ENCODE results near the gene NTRK3. TPM values are rescaled to one million over a fixed set of nuclear protein-coding genes. Genes with fewer than 3 reads are reported as not detected.

The NTRK3 gene
- total and polyA plus RNA-seq, 4 donors = 0.21 to 2.9 (median 0.32) TPM

- H3K4me3 ChIP-seq (ENCODE audit: low read depth in 1 of 3, low read length in 3 of 3) = no peak overlapping the region
- H3K4me1 ChIP-seq (ENCODE audit: control insufficient read depth in 4 of 4, insufficient read depth in 4 of 4, low read length in 3 of 4) = no peaks in the 10 kb centered on the region
- no peak for DNase-seq (ENCODE audit: low spot score)
- H3K27ac ChIP-seq (ENCODE audit: low read depth in 1 of 2, low read length in 2 of 2) = no peak overlapping the region
- 54% methylated on average over 4 of the region's 4 CpGs for WGBS
- peaks cover 0 to 5% (median 2%) of the 10 kb centered on the region in 4 donors for H3K9me3 ChIP-seq (ENCODE audit: control insufficient read depth in 4 of 4, low read length in 3 of 4)
- H3K27me3 ChIP-seq (ENCODE audit: control insufficient read depth in 4 of 4, insufficient read depth in 4 of 4, low read length in 3 of 4) = peaks cover 0 to 3% (median 0%) of the 10 kb centered on the region in 4 donors
- H3K9ac ChIP-seq (ENCODE audit: low read depth in 1 of 2, low read length in 2 of 2) = no peak overlapping the region
- no peaks in the 10 kb centered on the region for H3K36me3 ChIP-seq (ENCODE audit: control insufficient read depth in 4 of 4, insufficient read depth in 3 of 4, low read depth in 1 of 4, low read length in 3 of 4)
- TF ChIP-seq NR2F2 (IDR thresholded peaks at IDR 0.05) = no peak
- TF ChIP-seq, protein P1, sequence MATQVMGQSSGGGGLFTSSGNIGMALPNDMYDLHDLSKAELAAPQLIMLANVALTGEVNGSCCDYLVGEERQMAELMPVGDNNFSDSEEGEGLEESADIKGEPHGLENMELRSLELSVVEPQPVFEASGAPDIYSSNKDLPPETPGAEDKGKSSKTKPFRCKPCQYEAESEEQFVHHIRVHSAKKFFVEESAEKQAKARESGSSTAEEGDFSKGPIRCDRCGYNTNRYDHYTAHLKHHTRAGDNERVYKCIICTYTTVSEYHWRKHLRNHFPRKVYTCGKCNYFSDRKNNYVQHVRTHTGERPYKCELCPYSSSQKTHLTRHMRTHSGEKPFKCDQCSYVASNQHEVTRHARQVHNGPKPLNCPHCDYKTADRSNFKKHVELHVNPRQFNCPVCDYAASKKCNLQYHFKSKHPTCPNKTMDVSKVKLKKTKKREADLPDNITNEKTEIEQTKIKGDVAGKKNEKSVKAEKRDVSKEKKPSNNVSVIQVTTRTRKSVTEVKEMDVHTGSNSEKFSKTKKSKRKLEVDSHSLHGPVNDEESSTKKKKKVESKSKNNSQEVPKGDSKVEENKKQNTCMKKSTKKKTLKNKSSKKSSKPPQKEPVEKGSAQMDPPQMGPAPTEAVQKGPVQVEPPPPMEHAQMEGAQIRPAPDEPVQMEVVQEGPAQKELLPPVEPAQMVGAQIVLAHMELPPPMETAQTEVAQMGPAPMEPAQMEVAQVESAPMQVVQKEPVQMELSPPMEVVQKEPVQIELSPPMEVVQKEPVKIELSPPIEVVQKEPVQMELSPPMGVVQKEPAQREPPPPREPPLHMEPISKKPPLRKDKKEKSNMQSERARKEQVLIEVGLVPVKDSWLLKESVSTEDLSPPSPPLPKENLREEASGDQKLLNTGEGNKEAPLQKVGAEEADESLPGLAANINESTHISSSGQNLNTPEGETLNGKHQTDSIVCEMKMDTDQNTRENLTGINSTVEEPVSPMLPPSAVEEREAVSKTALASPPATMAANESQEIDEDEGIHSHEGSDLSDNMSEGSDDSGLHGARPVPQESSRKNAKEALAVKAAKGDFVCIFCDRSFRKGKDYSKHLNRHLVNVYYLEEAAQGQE (IDR thresholded peaks at IDR 0.05) = no peak
These were observed 253.8 kb downstream of the NTRK3 start for GRCh38 chr15:88002706-88003105.

DNA sequence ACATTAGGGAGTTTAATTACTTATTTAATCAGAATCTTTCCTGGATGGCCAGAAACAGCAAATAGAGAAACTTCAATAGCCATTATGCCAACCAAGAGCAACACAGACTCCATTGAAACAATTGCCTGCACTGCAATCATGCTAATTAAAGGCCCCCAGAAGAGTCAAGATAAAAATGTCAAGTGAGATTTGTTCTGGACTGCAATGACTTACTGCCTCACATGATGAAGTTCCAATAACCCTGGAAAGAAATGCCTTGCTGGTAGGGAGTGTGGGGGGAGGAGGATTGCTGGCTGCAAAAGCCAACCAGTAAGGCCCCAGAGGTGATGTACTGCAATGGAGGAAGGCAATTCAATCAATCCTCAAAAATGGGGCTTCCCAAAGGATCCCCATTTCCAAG lies 257.9 kb downstream of the NTRK3 start:
- H3K4me3 ChIP-seq (ENCODE audit: low read depth in 1 of 3, low read length in 3 of 3) = no peak overlapping the region

More for the DNA sequence above, 257.9 kb downstream of the NTRK3 start:
- peaks cover 0 to 5% (median 2%) of the 10 kb centered on the region in 4 donors for H3K9me3 ChIP-seq (ENCODE audit: control insufficient read depth in 4 of 4, low read length in 3 of 4)
- no peak overlapping the region for H3K27ac ChIP-seq (ENCODE audit: low read depth in 1 of 2, low read length in 2 of 2)
- H3K27me3 ChIP-seq (ENCODE audit: control insufficient read depth in 4 of 4, insufficient read depth in 4 of 4, low read length in 3 of 4) = no peaks in the 10 kb centered on the region
- H3K4me1 ChIP-seq (ENCODE audit: control insufficient read depth in 4 of 4, insufficient read depth in 4 of 4, low read length in 3 of 4) = no peaks in the 10 kb centered on the region
- H3K9ac ChIP-seq (ENCODE audit: low read depth in 1 of 2, low read length in 2 of 2) = no peak overlapping the region
- DNase-seq (ENCODE audit: low spot score) = no peak
- TF ChIP-seq SP1 (IDR thresholded peaks at IDR 0.05) (no peak), FOXA2 (IDR thresholded peaks at IDR 0.05) (no peak), NR2F2 (IDR thresholded peaks at IDR 0.05) (no peak), RAD21 (IDR thresholded peaks at IDR 0.05) (no peak), GABPA (IDR thresholded peaks at IDR 0.05 in 1 of 2, conservative IDR thresholded peaks at IDR 0.05 in 1 of 2) (no peak), HNF4A (conservative IDR thresholded peaks at IDR 0.05) (no peak), CTCF (IDR thresholded peaks at IDR 0.05; ENCODE audit: low read depth, low read length, missing input control) (no peak), TAF1 (conservative IDR thresholded peaks at IDR 0.05) (no peak), MAX (IDR thresholded peaks at IDR 0.05) (no peak)
- TF ChIP-seq, protein P1 (IDR thresholded peaks at IDR 0.05) = no peak
- TF ChIP-seq, protein P2, sequence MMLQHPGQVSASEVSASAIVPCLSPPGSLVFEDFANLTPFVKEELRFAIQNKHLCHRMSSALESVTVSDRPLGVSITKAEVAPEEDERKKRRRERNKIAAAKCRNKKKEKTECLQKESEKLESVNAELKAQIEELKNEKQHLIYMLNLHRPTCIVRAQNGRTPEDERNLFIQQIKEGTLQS (IDR thresholded peaks at IDR 0.05) = no peak
- H3K36me3 ChIP-seq (ENCODE audit: control insufficient read depth in 4 of 4, insufficient read depth in 3 of 4, low read depth in 1 of 4, low read length in 3 of 4) = no peaks in the 10 kb centered on the region
